CD14-positive monocyte (primary cell): ENCODE results near the gene FNDC7. TPM values are rescaled to one million over a fixed set of nuclear protein-coding genes. Genes with fewer than 3 reads are reported as not detected.

Experiments used
- DNase-seq, 3 donors: peaks; one replicate each; pipeline ENCODE4 v3.0.0-alpha.2; 2011 to 2022
- H2AFZ ChIP-seq: 2 replicates; pipeline ENCODE4 v1.6.0; 2012; ENCODE audit warnings: mild to moderate bottlenecking, low read depth, low read length, inconsistent platforms; ENCODE audit not compliant: insufficient read depth, poor library complexity, severe bottlenecking
- H3K27ac ChIP-seq, 2 donors: 1 replicate in 1 of 2; 2 replicates in 1 of 2; pipeline ENCODE4 v1.5.1; 2012 to 2013; ENCODE audit warnings: low read length in 2 of 2, control low read depth in 1 of 2, inconsistent platforms in 1 of 2, low read depth in 1 of 2, mild to moderate bottlenecking in 1 of 2
- H3K27me3 ChIP-seq, 2 donors: one replicate each; pipeline versions ENCODE4 v1.6.0 to v1.6.1; 2011 to 2013; ENCODE audit warnings: low read length in 2 of 2; ENCODE audit not compliant: control insufficient read depth in 2 of 2, insufficient read depth in 2 of 2
- H3K36me3 ChIP-seq, 2 donors: replicated peaks in 1 of 2; 1 replicate in 1 of 2; 2 replicates in 1 of 2; pipeline versions ENCODE4 v1.5.1 to v1.6.1; 2012 to 2013; ENCODE audit warnings: low read length in 2 of 2, control low read depth in 1 of 2, inconsistent platforms in 1 of 2, mild to moderate bottlenecking in 1 of 2; ENCODE audit not compliant: insufficient read depth in 2 of 2, control insufficient read depth in 1 of 2
- H3K4me1 ChIP-seq, 2 donors: 1 replicate in 1 of 2; 2 replicates in 1 of 2; pipeline versions ENCODE4 v1.5.1 to v1.6.1; 2012 to 2013; ENCODE audit warnings: low read length in 2 of 2, control low read depth in 1 of 2, inconsistent platforms in 1 of 2, mild to moderate bottlenecking in 1 of 2, moderate library complexity in 1 of 2; ENCODE audit not compliant: insufficient read depth in 2 of 2, control insufficient read depth in 1 of 2
- H3K4me2 ChIP-seq: replicated peaks from 2 replicates; pipeline ENCODE3; 2012; ENCODE audit warnings: low read length, moderate library complexity, mild to moderate bottlenecking; ENCODE audit not compliant: poor library complexity, severe bottlenecking; ENCODE audit errors: extremely low read depth
- H3K4me3 ChIP-seq, 3 experiments: fragments of 200-600 bp in 1 of 3; sonication (generic) in 1 of 3; replicated peaks in 1 of 3; 1 replicate in 2 of 3; 2 replicates in 1 of 3; pipeline ENCODE4 v1.5.1; 2011 to 2013; ENCODE audit warnings: low read length in 3 of 3, mild to moderate bottlenecking in 3 of 3, control low read depth in 2 of 3, low read depth in 2 of 3, inconsistent platforms in 1 of 3, moderate library complexity in 1 of 3
- H3K79me2 ChIP-seq: 2 replicates; pipeline ENCODE4 v1.6.0; 2012; ENCODE audit warnings: mild to moderate bottlenecking, control low read depth, inconsistent platforms, low read length, moderate library complexity; ENCODE audit not compliant: insufficient read depth
- H3K9ac ChIP-seq: 2 replicates; pipeline ENCODE4 v1.6.0; 2017; ENCODE audit warnings: low read length, mild to moderate bottlenecking; ENCODE audit not compliant: insufficient read depth, poor library complexity, severe bottlenecking
- H3K9me3 ChIP-seq, 2 donors: replicated peaks in 1 of 2; 1 replicate in 1 of 2; 2 replicates in 1 of 2; pipeline versions ENCODE4 v1.5.1 to v1.6.1; 2012 to 2013; ENCODE audit warnings: low read length in 2 of 2, control low read depth in 1 of 2; ENCODE audit not compliant: control insufficient read depth in 1 of 2, insufficient read depth in 1 of 2
- H4K20me1 ChIP-seq: 2 replicates; pipeline ENCODE4 v1.6.0; 2012; ENCODE audit warnings: mild to moderate bottlenecking, low read length, control low read depth, moderate library complexity; ENCODE audit not compliant: insufficient read depth
- H3K27ac Mint-ChIP-seq, 7 donors: one replicate each; pipeline ENCODE4 v1.8.0; 2020; ENCODE audit warnings: mild to moderate bottlenecking in 7 of 7, mixed read lengths in 7 of 7, moderate library complexity in 6 of 7, inconsistent platforms in 2 of 7
- H3K27me3 Mint-ChIP-seq, 3 donors: one replicate each; pipeline ENCODE4 v1.8.0; 2021 to 2022; ENCODE audit warnings: low read depth in 3 of 3, mild to moderate bottlenecking in 3 of 3, mixed read lengths in 3 of 3, moderate library complexity in 3 of 3, inconsistent platforms in 1 of 3
- H3K36me3 Mint-ChIP-seq, 2 donors: one replicate each; pipeline ENCODE4 v1.8.0; 2020; ENCODE audit warnings: mixed read lengths in 2 of 2, inconsistent platforms in 1 of 2, mild to moderate bottlenecking in 1 of 2
- H3K4me1 Mint-ChIP-seq: one replicate; pipeline ENCODE4 v1.8.0; 2020; ENCODE audit warnings: mild to moderate bottlenecking, mixed read lengths
- H3K4me3 Mint-ChIP-seq, 2 donors: one replicate each; pipeline ENCODE4 v1.8.0; 2020; ENCODE audit warnings: mild to moderate bottlenecking in 2 of 2, mixed read lengths in 2 of 2, moderate library complexity in 1 of 2
- H3K9me3 Mint-ChIP-seq, 7 donors: one replicate each; pipeline ENCODE4 v1.8.0; 2020 to 2022; ENCODE audit warnings: mixed read lengths in 7 of 7, mild to moderate bottlenecking in 6 of 7, moderate library complexity in 6 of 7, inconsistent platforms in 2 of 7
- WGBS: methylation state at CpG from one replicate; pipeline ENCODE4 v1.1.5; 2013; ENCODE audit warnings: missing lambda C conversion rate; ENCODE audit not compliant: insufficient coverage; 5-methylcytosine and 5-hydroxymethylcytosine counted together
- intact Hi-C, 2 donors: fragments of 100-400 bp; cut with micrococcal nuclease; formaldehyde crosslinking; loops; one replicate each; pipeline versions ENCODE4 v1.15.0 to v1.15.1; 2023
- polyA plus RNA-seq, 3 donors: library from polyadenylated mRNA; depleted of rRNA in 1 of 3; unstranded in 2 of 3; stranded (reverse) in 1 of 3; fragments of 300-500 nt in 2 of 3; fragments of >200 nt in 1 of 3; fragmentation: Illumina TruSeq in 2 of 3; gene quantifications; 1 replicate in 2 of 3; 2 replicates in 1 of 3; pipeline ENCODE4 v1.2.3, GENCODE V29; 2012 to 2021
- TF ChIP-seq, protein P1 (sequence below): fragments of 200-600 bp; IDR thresholded peaks from one replicate; pipeline ENCODE4 v1.8.0; 2022; ENCODE audit warnings: antibody characterized with exemption, mild to moderate bottlenecking

Gene FNDC7
- polyA plus RNA-seq, 3 donors = 0.07 TPM; not detected in 2

DNA sequence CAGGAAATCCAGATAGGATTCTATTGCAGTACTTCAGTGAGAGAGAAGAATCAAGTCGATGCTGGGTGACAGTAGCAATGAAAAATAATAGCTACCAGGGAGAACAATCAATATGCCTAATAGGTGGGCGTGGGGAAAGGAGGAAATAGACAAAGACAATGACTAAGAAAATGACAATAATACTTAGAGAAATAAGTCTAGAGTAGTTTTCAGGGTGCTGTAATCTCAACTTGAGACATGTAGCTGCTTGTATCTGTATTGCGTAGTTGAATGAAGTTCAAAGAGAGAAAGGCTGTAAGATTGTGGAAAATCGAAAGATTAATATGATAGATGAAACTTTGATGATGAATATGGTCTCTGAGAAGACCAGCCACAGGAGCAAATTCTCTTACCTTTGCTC, 36.4 kb downstream of the FNDC7 start:
- H3K4me1 ChIP-seq = peaks cover 12 to 20% of the 10 kb centered on the region in 2 donors
- H3K9ac ChIP-seq = no peak overlapping the region
- peaks cover 49% of the 10 kb centered on the region for H4K20me1 ChIP-seq
- H2AFZ ChIP-seq = no peak overlapping the region
- H3K79me2 ChIP-seq = peaks cover 65% of the 10 kb centered on the region
- no peak overlapping the region for H3K4me2 ChIP-seq
- no peaks in the 10 kb centered on the region for H3K27me3 Mint-ChIP-seq
- peaks cover 0 to 1% (median 0%) of the 10 kb centered on the region in 7 donors for H3K9me3 Mint-ChIP-seq
- H3K36me3 ChIP-seq = peaks cover 18 to 35% of the 10 kb centered on the region in 2 donors
- no peaks in the 10 kb centered on the region for H3K9me3 ChIP-seq
- intact Hi-C loops = loop anchor here (5.0 to 10.0 kb wide), 4 partner anchors 57 to 348 kb away; partner anchors contain the start of genes EEIG2 (in 1 of the 2) and PRPF38B (in 1 of the 2)
- H3K36me3 Mint-ChIP-seq = peaks cover 18 to 32% of the 10 kb centered on the region in 2 donors
- no peak overlapping the region for H3K4me3 Mint-ChIP-seq
- peaks cover 29% of the 10 kb centered on the region for H3K4me1 Mint-ChIP-seq
- no peak overlapping the region for H3K4me3 ChIP-seq
- WGBS = 100% methylated on average over 2 of the region's 4 CpGs
- DNase-seq = no peak
- H3K27ac ChIP-seq = peak overlapping the region in 1 of 2 donors; percentile 97
- no peaks in the 10 kb centered on the region for H3K27me3 ChIP-seq
- peak overlapping the region in 4 of 7 donors; percentile 18 to 100 (median 99) for H3K27ac Mint-ChIP-seq
- TF ChIP-seq, protein P1, sequence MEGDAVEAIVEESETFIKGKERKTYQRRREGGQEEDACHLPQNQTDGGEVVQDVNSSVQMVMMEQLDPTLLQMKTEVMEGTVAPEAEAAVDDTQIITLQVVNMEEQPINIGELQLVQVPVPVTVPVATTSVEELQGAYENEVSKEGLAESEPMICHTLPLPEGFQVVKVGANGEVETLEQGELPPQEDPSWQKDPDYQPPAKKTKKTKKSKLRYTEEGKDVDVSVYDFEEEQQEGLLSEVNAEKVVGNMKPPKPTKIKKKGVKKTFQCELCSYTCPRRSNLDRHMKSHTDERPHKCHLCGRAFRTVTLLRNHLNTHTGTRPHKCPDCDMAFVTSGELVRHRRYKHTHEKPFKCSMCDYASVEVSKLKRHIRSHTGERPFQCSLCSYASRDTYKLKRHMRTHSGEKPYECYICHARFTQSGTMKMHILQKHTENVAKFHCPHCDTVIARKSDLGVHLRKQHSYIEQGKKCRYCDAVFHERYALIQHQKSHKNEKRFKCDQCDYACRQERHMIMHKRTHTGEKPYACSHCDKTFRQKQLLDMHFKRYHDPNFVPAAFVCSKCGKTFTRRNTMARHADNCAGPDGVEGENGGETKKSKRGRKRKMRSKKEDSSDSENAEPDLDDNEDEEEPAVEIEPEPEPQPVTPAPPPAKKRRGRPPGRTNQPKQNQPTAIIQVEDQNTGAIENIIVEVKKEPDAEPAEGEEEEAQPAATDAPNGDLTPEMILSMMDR = no peak

DNA sequence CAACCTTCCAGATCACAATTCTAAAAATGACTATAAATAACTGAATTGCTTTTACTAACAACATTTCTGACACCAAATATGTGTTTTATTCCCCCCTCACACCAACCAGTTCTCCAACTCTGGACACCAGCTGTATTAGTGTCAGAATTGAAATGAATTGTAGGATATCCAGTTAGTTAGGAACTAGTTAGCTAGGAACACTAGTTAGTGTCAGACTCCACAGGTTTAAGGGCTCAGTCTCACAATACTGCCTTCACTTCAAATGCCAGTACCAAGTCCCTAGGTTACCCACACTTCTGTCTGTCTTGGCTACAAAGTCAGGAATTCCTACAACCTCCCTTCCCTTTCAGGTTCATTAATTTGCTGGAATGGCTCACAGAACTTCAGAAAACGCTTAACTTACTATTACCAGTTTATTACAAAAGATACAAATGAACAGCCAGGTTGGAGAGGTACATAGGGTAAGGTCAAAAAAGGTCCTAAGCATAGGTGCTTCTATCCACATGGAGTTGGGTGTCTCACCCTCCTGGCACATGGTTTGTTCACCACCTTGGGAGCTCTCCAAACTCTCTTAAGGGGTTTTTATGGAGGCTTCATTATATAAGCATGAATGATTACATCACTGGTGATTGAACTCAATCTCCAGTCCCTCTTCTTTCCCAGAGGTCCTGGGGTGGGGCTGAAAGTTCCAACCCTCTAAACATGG, 37.9 kb downstream of the FNDC7 start:
- Histone ChIP-seq H3K79me2 (peaks cover 66% of the 10 kb centered on the region), H3K9me3 (no peaks in the 10 kb centered on the region), H4K20me1 (peaks cover 64% of the 10 kb centered on the region), H3K4me1 (peaks cover 12 to 20% of the 10 kb centered on the region in 2 donors), H3K4me3 (no peak overlapping the region), H3K9ac (no peak overlapping the region), H3K4me2 (no peak overlapping the region), H3K27me3 (no peaks in the 10 kb centered on the region), H3K27ac (peak overlapping the region in 1 of 2 donors; percentile 38), H2AFZ (no peak overlapping the region), H3K36me3 (peaks cover 32 to 51% of the 10 kb centered on the region in 2 donors)
- intact Hi-C loops = no loop called here
- no peak for DNase-seq
- no CpG with 5 or more reads among the region's 1 CpG for WGBS
- TF ChIP-seq, protein P1 = no peak
- H3K9me3 Mint-ChIP-seq = peaks cover 0 to 1% (median 0%) of the 10 kb centered on the region in 7 donors
- no peak overlapping the region for H3K4me3 Mint-ChIP-seq
- H3K27me3 Mint-ChIP-seq = no peaks in the 10 kb centered on the region
- peaks cover 24 to 40% of the 10 kb centered on the region in 2 donors for H3K36me3 Mint-ChIP-seq
- peak overlapping the region in 5 of 7 donors; percentile 10 to 82 (median 50) for H3K27ac Mint-ChIP-seq
- H3K4me1 Mint-ChIP-seq = peaks cover 29% of the 10 kb centered on the region
